Glomerular visceral epithelial cell (primary cell): ENCODE data around the gene RAB31.
A peak's percentile ranks its signal among the peaks of the same experiment; 100 is the strongest.
"Not testable (repeated sequence)": the region's sequence is repeated elsewhere in the genome, so short reads cannot be mapped to it uniquely, and the experiment has no call there.

ENCODE experiments used
- DNase-seq: peaks from one replicate; pipeline ENCODE4 v3.0.0-alpha.2; 2016; ENCODE audit errors: extremely low spot score

RAB31 gene

DNA sequence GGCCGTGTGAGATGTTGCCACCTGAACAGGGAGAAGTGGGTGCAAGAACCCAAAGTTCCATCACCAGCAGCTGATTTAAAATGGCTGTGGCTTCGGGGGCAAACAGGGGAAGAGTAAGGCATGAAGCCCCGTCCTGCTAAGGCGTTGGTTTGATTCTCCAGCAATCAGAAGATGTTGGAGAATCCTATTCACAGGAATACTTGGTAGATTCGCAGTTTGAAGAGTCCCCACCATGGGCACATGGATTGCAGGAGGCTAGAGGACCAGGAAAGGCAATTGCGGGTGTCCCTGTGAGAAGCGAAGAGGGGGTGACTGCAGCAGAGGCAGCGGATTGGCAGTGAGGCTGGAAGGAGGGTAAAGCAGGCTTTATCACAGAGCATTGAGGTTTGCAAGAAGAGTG is 131.1 kb downstream of the RAB31 start:
- DNase-seq, result no peak

DNA sequence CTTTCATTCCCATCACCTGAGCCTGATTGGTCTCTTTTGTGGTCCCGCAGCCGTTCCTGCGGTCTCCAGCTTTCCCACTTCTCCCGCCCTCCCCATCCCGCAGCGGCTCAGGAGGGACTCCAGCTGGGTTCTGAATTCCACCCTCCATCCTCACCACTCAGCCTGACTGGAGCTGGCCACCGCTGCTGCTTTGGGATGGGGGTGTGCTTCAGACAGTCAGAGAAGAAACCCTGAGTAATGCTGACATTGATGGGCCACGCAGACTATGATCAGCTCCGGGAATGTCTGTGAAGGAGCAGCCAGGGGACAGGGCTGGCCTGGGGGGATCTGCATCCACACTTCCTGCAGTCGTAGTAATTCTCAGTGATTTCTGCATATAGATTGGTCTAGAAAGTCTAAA is 131.8 kb downstream of the RAB31 start:
- no peak for DNase-seq

DNA sequence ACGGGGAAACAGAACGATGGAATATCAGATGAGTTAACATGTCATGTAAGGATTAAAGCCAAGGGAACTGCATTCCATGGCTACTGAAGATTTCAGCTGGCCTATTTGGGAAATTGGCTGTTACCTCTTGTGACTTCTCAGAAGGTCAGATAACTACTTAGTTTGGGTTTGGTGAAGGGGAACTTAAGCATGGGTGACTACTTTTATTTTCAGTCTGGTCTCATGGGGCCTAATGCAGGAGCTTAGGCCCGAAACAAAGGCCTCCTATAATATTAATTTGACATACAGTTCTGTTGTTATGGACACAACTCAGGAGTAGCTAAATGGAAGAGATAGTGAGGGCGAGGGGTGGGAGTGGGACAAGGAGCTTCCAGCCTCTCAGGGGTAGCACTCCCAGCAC is 133.7 kb downstream of the RAB31 start:
- DNase-seq, result no peak

DNA sequence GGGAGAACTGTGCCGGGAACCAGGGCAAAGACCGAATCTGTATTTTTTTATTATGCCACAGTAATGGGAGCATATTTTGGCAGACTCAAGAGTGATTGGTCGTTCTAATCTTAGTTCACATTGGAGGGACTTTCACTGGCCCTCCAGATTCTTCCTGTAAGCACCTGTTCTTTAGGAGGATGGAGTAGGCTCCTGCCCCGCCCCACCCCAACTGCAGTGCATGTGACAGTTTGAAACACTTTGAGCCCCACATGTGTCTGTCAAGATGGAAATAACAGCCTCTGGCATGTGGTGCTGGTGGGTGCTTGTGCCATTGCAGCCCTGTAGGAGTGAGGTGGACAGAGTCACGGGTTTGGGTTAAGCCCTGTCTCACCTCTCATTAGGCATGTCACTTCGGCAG is 134.3 kb downstream of the RAB31 start:
- no peak for DNase-seq

DNA sequence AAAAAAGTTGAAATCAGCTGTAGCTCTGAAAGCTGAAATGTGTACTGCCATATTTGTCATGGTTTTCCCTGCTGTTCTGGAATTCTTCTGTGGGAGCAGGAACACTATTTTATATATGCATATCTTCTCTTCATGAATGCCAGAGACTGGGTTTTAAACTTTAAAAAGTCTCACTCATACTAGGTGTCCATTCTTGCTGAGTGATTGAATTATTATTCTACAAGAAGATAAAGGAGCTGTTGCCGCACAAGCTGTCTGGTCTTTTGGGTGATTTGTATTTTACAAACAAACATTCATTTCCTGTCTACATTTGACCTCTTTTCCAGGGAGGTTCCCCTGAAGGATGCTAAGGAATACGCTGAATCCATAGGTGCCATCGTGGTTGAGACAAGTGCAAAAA is 137.2 kb downstream of the RAB31 start:
- DNase-seq, result no peak

DNA sequence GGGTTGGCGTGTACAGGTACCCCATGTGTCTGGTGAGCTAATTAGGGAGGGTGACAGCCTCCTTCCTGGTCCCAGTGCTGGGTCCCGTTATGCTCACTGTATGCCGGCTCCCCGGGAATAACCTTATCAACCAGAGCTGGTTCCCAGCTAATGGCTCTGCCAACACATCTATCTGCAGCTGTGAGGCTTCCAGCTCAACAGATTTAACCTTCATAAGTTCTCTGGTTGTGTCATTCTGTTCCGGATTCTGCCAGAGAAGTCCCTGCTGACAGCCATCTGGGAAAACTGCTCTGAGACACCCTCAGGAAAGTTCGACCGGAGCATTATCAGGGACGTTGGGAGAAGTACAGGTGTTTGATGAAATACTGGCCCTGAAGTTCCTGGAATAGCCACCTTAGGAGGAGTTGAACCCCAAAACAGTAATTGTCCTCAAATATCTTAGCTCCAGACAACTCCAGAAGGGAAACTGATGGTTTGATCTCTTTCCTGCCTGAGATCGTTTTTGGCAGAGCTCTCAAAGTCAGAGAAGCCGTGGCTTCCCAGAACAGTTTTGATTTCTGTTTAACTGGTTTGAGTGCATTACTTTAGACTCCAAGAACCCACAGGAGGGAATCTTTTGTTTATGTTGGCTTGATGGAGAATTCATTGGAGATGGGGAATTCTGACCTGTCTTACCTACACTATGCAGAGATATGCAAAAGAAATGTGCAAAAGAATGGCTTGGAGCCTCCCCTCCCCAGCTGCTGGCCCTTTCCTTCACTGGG is 138.2 kb downstream of the RAB31 start:
- DNase-seq, result no peak

DNA sequence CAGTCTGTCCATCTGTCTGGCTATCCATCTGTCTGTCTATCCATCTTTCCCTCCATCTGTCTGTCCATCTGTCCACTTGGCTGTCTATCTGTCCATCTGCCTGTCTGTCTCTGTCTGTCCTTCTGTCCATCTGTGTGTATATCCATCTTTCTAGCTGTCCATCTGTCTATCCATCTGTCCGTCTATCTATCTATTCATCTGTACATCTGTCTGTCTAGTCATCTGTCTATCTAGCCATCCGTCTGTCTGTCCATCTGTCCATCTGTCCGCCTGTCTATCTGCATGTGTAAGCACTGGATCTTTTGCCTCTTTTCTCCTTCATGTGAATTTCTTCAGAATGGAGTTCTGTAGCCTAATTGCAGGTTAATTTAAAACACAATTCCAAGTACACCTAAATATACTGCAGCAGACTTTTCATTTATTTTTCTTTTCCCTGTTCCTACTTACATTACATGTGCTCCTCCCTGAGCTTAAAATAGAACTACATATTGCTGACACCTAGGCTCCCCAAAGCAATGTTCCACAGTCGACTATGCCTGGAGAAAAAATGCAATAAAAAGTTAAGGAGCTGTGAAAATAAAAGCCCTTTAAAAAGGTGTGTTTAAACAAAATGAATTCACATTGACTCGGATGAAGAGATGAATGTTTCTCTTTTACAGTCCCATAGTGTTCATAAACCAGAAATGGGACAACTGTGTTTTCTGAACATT is 140.2 kb downstream of the RAB31 start:
- DNase-seq, result no peak

DNA sequence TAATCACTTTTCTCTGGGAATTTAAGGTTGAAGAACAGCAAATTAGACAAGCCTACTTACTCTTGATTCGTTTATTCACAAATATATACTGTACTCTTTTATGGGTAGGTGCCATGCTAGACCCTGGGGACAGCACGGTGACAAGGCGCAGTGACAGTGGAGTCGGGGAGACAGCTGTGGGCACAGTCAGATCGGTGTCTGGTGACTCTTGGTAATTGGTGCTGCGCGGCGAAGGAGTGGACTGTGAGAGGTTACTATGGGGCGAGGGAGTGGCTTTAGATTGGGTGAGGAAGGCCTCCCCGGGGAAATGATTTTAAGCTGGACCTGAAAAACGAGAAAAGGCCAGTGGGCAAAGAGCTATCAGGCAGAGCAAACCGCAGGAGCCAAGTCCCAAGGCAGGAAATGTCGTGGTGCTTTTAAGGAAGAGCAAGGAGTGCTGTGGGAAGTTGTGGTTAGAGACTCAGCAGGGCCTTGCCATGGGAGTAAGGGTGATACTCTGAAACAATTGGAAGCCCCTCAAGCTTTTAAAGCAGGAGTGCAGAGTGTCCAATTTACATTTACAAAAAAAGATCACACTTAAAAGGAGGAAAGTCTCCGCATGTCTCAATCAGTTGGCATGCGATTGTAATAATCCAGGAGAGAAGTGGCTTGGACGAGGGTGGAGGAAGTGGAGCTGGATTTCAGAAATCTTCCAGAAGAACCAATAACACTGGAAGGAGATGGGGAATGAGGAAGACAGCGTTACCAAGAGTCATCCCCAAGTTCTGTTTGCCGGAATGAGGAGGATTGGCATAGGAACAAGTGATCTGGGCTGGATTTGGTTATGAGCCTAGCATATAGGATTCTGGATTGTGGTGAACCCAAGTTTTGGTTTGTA is 141.5 kb downstream of the RAB31 start:
- DNase-seq, result peak; percentile 24

DNA sequence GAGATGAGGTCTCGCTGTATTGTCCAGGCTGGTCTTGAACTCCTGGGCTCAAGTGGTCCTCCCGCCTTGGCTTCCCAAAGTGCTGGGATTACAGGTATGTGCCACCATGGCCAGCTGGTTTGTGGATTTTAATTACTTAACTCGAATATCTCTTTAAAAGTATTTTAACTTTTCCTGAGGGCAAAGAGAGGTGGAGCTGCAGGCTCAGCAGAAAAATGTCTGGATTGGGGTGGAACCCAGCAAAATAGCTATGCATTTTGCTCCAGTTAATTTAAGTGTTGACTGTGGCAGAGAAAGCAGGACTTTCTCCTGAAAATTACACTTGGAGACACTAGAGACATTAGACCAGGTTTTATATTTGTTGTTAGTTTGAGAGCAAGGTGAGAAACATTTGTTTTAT is 142.2 kb downstream of the RAB31 start:
- no peak for DNase-seq

DNA sequence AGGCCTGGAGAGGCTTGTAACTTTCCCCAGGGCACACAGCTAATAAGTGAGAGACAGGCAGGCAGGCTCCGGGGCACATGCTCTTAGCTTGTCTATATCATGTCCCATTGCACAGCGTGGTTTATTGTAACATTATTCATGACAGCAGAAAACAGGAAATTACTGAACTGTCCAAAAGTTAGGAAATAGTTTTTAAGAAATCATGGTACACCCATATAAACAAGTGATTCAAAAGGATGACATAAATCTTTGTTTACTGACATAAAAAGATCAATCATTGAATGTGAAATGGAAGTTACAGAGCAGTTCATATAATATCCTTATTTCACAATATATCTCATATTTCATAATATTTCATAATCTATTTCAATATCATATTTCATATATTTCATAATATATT is 143.4 kb downstream of the RAB31 start:
- DNase-seq, result no peak

DNA sequence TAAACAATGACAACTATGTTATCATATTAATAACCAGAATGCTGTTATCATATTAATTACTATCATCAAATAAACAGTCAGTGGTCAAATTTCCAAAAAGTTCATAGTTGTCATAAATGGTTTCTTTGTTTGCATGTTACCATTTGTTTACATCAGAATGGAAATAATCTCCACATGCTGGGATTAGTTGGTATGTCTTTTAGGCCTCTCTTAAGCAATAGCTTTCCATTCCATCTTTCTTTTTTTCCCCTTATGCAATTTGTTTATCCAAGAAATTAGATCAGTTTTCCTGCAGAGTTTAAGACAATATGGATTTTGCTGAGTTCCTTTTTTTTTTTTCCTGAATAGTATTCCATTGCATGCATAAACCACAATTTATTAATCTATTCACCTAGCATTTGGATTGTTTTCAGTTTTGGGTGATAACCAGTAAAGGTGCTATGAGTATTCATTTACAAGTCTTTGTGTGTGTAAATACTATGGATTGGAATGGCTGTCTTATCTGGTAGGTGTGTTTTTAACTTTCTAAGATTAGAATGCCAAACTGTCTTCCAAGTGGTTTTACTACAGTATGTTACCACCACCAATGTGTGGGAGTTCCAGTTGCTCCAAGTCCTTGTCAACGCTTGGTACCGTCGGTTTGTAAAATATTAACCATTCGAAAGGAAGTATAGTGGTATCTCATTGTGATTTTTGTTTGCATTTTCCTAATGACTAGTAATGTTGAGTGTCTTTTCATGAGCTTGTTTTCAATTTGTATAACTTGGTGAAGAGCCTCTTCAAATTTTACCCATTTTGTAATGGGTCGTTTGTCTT is 144.4 kb downstream of the RAB31 start:
- DNase-seq, result no peak

DNA sequence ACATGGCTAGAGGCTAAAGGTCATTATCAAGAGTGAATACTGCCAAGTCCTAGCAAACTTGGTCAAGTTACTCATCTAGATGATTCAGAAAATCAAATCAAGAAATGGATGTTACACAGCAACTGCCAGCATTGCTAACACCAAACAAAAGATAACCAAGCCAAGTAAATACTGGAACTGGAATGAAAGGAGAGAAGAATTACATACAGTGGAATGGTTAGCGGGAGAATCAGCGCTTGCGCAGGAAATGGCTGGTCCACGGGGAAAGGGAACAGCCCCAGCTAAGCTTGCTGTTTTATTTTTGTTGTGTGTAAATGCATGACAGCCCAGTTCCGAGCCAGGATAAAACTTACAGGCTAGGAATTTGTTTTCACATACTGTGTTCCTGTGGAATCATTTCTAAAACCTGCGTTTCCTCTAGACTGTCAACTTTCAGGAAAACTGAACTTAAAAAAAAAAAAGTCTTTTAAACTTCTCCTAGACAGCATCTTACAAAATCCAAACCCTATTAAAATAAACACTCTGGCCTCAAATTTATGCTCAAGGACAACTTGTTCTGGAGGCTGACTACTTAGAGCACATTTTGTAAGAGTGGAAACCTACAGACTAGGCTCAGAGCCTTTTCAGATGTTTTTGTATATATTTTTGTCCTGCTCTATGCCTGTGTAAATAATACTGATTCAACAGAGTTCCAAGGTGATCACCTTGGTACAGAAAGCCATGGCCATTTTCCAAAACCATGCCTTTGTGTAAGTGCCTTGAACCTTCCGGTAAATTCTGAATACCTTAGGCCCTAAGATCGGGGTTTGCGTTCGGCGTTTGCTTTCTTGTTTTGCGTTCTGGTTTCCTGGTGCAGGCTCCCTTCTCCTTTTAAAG is 146.9 kb downstream of the RAB31 start:
- DNase-seq, result no peak

DNA sequence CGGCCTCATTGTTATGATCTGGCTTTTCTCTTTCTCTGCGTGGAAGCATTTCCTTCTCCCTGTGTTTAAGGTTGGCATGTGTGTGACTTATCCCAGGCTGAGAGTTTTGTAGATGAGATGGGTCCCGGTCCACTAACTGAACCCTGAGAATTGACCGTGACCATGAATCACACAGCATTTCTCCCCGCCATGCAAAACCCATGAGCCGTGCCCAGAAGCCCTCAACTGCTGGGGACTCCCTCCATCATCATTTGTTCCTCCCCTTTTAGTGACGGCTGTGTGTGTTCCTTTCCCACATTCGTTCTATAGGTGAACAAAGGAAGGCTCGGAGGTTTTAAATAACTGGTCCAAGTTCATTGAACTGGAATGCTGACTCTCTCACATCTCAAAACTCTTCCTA is 147.6 kb downstream of the RAB31 start:
- peak; percentile 82 for DNase-seq

DNA sequence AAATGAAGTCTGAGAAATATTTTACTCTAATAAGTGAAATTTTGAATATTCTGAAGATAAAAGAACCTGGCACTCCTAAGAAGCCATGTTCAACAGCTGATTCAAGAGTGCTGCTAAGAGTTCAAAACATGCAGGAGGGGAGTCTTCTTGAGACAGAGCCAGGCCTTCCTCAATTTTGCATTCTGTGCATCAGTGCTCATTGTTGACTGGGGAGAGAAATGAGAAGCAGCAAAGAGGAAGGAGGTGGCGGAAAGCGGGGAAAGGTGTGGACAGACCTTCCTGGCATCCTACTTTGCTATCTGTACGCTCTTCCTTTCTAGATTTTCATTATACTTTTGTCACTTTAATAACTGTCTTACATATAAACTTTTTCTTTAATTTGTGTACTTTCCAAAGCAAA is 148.0 kb downstream of the RAB31 start:
- DNase-seq, result no peak

DNA sequence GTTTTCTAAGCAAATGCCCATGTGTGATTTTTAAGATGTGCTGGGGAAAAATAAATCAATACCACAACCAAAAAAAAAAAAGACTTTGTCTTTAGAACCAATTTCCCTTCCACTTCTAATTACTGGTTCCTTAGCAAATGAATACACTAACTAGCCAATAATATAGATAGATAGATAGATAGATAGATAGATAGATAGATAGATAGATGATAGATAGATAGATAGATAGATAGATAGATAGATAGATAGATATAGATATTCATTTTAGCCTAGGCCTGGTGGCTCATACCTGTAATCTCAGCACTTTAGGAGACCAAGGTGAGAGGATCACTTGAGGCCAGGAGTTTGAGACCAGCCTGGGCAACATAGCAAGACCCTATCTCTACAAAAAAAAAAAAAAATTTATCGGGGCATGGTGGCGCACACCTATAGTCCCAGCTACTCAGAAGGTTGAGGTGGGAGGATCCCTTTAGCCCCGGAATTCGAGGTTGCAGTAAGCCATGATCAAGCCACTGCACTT is 149.4 kb downstream of the RAB31 start:
- DNase-seq, result not testable (repeated sequence)

DNA sequence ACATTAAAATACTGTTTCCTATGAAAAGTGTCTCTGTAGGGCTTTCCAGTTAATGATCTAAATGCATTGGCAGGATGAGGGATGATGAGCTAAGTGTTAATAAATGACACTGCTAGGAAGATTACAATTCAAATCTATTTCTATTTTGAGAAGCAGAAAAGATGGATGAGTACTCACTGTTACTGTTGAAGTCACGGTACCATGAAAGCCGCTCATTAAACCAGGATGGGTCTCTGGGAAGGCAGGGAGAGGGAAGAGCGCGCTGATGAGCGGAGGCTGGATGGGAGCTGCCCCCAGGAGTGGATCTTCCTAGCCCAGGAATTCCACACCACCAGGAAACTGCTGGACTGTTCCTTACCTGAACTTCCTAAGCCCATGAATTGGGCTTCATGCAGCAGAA is 150.5 kb downstream of the RAB31 start:
- peak; percentile 21 for DNase-seq

DNA sequence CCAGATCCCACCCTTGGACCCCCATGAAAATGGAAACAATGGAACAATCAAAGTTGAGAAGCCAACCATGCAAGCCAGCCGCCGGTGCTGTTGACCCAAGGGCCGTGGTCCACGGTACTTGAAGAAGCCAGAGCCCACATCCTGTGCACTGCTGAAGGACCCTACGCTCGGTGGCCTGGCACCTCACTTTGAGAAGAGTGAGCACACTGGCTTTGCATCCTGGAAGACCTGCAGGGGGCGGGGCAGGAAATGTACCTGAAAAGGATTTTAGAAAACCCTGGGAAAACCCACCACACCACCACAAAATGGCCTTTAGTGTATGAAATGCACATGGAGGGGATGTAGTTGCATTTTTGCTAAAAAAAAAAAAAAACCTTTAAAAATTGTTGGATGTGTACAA is 151.1 kb downstream of the RAB31 start:
- DNase-seq, result no peak

DNA sequence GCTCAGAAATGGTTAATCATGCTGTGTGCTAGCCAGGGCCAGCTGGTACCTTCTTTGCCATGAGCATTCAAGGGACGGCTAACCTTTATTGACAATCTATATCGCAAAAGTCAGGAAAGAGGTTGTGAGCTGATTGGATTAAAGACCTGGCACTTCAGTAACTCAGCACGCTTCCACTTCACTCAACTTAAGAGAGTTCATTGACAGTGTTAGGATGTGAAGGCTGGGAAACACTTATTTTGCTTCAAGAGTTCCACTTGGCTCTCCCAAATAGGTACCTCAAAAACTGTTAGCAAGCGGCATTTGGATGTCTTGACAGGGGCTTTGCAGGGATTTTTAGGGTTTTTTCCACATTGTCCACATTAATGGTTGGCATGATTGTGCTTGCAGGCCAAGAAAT is 152.6 kb downstream of the RAB31 start:
- DNase-seq, result no peak

DNA sequence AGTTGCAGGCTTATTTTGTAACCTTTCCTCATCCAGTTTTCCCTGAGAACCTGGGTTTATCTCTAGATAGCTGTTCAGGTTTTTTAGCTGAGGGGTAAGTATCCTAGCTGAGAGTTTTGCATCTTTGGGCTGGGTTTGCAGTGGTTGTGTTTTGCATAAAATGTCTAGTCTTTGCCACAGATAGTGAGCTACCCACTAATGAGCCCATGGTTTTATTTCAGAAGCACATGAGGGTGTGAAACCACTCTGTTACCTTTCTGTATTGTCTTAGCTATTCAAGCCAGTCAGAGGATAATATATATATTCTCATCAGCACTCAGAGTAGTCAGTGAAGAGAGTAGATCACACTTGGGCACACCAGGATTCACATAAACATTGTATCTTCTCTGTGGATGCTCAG is 153.1 kb downstream of the RAB31 start:
- no peak for DNase-seq

DNA sequence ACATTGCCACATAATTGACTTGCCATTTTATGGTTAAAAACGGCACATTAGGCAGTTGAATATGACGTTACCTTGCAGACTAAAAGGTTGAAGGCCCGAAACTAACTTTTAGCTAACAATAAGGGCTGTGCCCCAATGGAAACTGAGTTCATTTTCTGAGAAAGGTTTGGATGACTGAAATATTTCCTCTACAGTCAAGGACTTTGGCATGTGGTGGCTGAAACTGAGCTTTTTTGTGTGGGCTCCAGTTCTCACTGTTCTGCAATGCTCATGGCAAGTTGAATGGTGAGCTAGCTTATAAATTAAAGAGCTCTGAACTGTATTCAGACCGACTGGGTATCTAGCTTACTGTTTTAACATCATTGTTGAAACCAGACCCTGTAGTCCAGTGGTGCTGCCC is 153.8 kb downstream of the RAB31 start:
- no peak for DNase-seq

DNA sequence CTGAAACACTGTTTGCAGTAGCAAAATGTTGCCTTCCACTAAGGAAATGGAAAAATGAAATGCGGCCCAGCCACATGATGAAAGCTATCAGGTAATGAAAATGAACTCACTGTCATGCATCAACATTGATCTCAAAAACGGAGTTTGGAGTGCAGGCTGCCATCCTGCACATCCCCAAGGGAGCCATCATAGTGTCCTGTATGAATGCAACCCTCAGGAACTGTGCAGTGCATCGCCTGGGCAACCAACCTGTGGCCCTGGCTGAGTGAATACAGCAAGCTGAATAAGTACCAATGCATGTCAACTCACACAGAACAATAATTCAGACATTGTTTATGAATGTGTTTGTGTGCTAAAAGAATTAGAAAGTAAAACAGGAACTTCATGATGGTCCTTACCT is 154.6 kb downstream of the RAB31 start:
- DNase-seq, result no peak
